ENCODE data around the gene SLC50A1. TPM values are rescaled to one million over a fixed set of nuclear protein-coding genes. Genes with fewer than 3 reads are reported as not detected.

The SLC50A1 gene
- total RNA-seq, 6 experiments from 2014 or later: 23.5 to 36.4 (median 29.5) TPM

- no peaks in the 10 kb centered on the region for H3K9me3 Mint-ChIP-seq
- no peaks in the 10 kb centered on the region for H3K36me3 Mint-ChIP-seq (ENCODE audit: low read depth)
- TF ChIP-seq CTCF (IDR thresholded peaks at IDR 0.05): no peak
- DNase-seq: no peak
- peaks cover 14% of the 10 kb centered on the region for H3K27me3 Mint-ChIP-seq (ENCODE audit: insufficient read depth)
- no peak overlapping the region for H3K4me3 Mint-ChIP-seq
- no peak overlapping the region for H3K27ac Mint-ChIP-seq
- H3K4me1 Mint-ChIP-seq (ENCODE audit: low read depth): peaks cover 15% of the 10 kb centered on the region
These were observed 43.0 kb upstream of the SLC50A1 start for GRCh38 chr1:155092641-155093040.

DNA sequence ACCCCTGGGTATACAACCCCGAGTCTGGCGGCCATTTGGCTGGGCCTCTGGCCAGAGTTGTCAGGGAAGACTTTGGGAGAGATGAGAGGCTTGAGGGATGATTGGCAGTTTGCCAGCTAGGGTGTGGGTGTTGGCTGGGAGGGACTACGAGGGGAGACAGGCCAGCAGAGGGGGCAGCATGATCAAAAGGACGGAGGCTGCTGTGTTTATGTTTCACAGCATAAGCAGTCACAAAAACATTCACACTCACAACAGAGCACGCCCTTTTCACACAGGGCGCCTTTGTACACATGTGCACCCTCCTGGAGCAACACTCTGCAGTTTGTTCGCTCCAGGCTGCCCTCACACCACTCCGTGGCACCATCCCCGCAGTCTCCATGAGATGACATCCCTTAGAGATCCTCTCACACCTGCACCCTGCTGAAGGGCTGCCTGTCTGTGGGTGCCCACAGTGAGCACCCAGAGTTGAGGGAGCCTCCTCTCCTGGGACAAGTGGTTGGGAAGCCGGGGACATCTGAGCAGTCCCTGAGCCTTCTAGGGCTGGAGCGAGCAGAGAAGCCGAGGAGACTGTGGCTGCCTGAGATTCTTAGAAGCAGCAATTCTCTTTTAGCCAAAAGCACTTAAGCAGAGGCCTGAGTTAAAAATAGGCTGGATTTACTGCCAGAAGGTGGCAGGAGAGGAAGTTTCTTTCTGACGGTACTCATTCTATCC is 41.6 kb upstream of the SLC50A1 start:
- H3K4me1 Mint-ChIP-seq (ENCODE audit: low read depth): peaks cover 15% of the 10 kb centered on the region
- no peaks in the 10 kb centered on the region for H3K9me3 Mint-ChIP-seq
- peak; percentile 45 for DNase-seq
- H3K27me3 Mint-ChIP-seq (ENCODE audit: insufficient read depth): peaks cover 11% of the 10 kb centered on the region
- H3K36me3 Mint-ChIP-seq (ENCODE audit: low read depth): no peaks in the 10 kb centered on the region
- H3K27ac Mint-ChIP-seq: peak overlapping the region; percentile 37; the same call in 1 of the 2 replicates
- no peak overlapping the region for H3K4me3 Mint-ChIP-seq
- peak; percentile 65 for TF ChIP-seq CTCF (IDR thresholded peaks at IDR 0.05)

- no peak for DNase-seq
- 0 out of 2 replicates have a peak, but pooled peaks have one; percentile 4 for TF ChIP-seq CTCF (IDR thresholded peaks at IDR 0.05)
- peaks cover 12% of the 10 kb centered on the region for H3K27me3 Mint-ChIP-seq (ENCODE audit: insufficient read depth)
- peaks cover 15% of the 10 kb centered on the region for H3K4me1 Mint-ChIP-seq (ENCODE audit: low read depth)
- H3K36me3 Mint-ChIP-seq (ENCODE audit: low read depth): no peaks in the 10 kb centered on the region
- H3K4me3 Mint-ChIP-seq: no peak overlapping the region
- H3K9me3 Mint-ChIP-seq: no peaks in the 10 kb centered on the region
- H3K27ac Mint-ChIP-seq: no peak overlapping the region
These were observed 41.1 kb upstream of the SLC50A1 start for GRCh38 chr1:155094622-155094948.

DNA sequence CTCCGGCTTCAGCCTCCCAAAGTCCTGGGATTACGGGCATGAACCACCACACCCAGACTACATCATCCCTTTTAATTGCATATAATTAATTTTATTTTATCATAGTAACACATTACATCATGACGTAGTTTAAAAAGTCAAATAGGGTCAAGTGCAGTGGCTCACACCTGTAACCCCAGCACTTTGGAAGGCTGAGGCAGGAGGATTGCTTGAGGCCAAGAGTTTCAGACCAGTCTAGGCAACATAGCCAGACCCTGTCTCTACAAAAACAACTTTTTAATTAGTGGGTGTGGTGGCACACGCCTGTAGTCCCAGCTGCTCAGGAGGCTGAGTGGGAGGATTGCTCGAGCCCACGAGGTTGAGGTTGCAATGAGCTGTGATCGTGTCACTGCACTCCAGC is 36.3 kb upstream of the SLC50A1 start:
- Mint-ChIP-seq H3K4me3 (no peak overlapping the region), H3K27me3 (ENCODE audit: insufficient read depth) (peaks cover 20% of the 10 kb centered on the region), H3K4me1 (ENCODE audit: low read depth) (peaks cover 2% of the 10 kb centered on the region; the same call in 1 of the 2 replicates)

DNA sequence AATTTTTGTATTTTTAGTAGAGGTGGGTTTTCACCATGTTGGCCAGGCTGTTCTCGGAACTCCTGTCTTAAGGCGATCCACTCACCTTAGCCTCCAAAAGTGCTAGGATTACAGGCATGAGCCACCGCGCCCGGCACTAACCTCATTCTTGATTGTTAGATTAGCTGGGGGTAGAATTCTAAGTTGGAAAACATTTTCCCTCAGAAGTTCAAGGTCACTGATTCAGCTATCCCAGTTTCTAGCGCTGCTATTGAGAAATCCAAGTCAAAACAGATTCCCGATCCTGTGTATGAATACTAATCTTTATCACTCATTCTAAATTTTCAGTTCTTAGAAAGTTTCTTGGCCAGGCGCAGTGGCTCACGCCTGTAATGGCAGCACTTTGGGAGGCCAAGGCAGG is 32.3 kb upstream of the SLC50A1 start:
- no peaks in the 10 kb centered on the region for H3K9me3 Mint-ChIP-seq
- DNase-seq: no peak
- no peak for TF ChIP-seq CTCF (IDR thresholded peaks at IDR 0.05)
- peaks cover 46% of the 10 kb centered on the region for H3K27me3 Mint-ChIP-seq (ENCODE audit: insufficient read depth)
- H3K4me3 Mint-ChIP-seq: no peak overlapping the region
- H3K4me1 Mint-ChIP-seq (ENCODE audit: low read depth): no peaks in the 10 kb centered on the region
- H3K27ac Mint-ChIP-seq: no peak overlapping the region
- H3K36me3 Mint-ChIP-seq (ENCODE audit: low read depth): no peaks in the 10 kb centered on the region

More for the DNA sequence above, 36.3 kb upstream of the SLC50A1 start:
- TF ChIP-seq CTCF (IDR thresholded peaks at IDR 0.05): no peak
- Mint-ChIP-seq H3K9me3 (no peaks in the 10 kb centered on the region), H3K36me3 (ENCODE audit: low read depth) (no peaks in the 10 kb centered on the region), H3K27ac (no peak overlapping the region)
- no peak for DNase-seq

All from HFFc6 (cell line).